Tibial nerve (tissue), 4 donors: ENCODE data around the gene NOL8. TPM values are rescaled to one million over a fixed set of nuclear protein-coding genes. Genes with fewer than 3 reads are reported as not detected.

Source experiments
- DNase-seq, 2 donors: peaks; one replicate each; pipeline ENCODE4 v3.0.0-alpha.2; 2019; ENCODE audit warnings: low spot score in 2 of 2
- H3K27ac ChIP-seq, 4 donors: fragments of 200-600 bp; sonication (generic) in 3 of 4; one replicate each; pipeline ENCODE4 v1.5.1; 2017 to 2019; ENCODE audit warnings: mild to moderate bottlenecking in 1 of 4
- H3K27me3 ChIP-seq, 2 donors: fragments of 200-600 bp; sonication (generic) in 1 of 2; one replicate each; pipeline versions ENCODE4 v1.5.1 to v1.6.0; 2017 to 2019
- H3K36me3 ChIP-seq, 3 donors: fragments of 200-600 bp; sonication (generic); one replicate each; pipeline ENCODE4 v1.5.1; 2018 to 2019
- H3K4me1 ChIP-seq, 4 donors: fragments of 200-600 bp; sonication (generic) in 3 of 4; one replicate each; pipeline ENCODE4 v1.5.1; 2017 to 2019
- H3K4me3 ChIP-seq, 4 donors: fragments of 200-600 bp; sonication (generic) in 3 of 4; one replicate each; pipeline ENCODE4 v1.5.1; 2017 to 2019; ENCODE audit warnings: mild to moderate bottlenecking in 1 of 4, moderate library complexity in 1 of 4
- H3K9me3 ChIP-seq, 4 donors: fragments of 200-600 bp; sonication (generic) in 3 of 4; one replicate each; pipeline ENCODE4 v1.5.1; 2017 to 2019
- CTCF ChIP-seq, 5 experiments: fragments of 200-600 bp in 3 of 5; fragments of 450-650 bp in 2 of 5; sonication (generic) in 3 of 5; IDR thresholded peaks; one replicate each; pipeline ENCODE4 v1.5.1; 2016 to 2019; ENCODE audit warnings: antibody characterized with exemption in 5 of 5, mild to moderate bottlenecking in 3 of 5, moderate library complexity in 2 of 5
- EP300 ChIP-seq, 2 donors: sonication (generic); formaldehyde crosslinking; IDR thresholded peaks; one replicate each; pipeline ENCODE4 v1.6.1; 2017; ENCODE audit warnings: antibody characterized with exemption in 2 of 2, mild to moderate bottlenecking in 1 of 2
- POLR2A ChIP-seq, 2 donors: fragments of 450-650 bp; IDR thresholded peaks; one replicate each; pipeline ENCODE4 v1.6.1; 2017; ENCODE audit warnings: antibody characterized with exemption in 2 of 2, mild to moderate bottlenecking in 2 of 2, moderate library complexity in 2 of 2
- WGBS, 2 donors: methylation state at CpG; one replicate each; pipeline ENCODE4 v1.1.5; 2018; 5-methylcytosine and 5-hydroxymethylcytosine counted together
- total RNA-seq, 4 donors: library from RNA; depleted of rRNA; stranded (reverse); fragments of >200 nt; gene quantifications; one replicate each; pipeline ENCODE4 v1.1.0, GENCODE V29; 2016

Gene NOL8
- total RNA-seq, 4 donors from 2014 or later: 25.1 to 45.6 (median 31.4) TPM

- H3K27me3 ChIP-seq: no peaks in the 10 kb centered on the region
- DNase-seq: no peak
- H3K27ac ChIP-seq: peak overlapping the region in 2 of 4 donors; percentile 18 to 44
- no peak overlapping the region for H3K4me3 ChIP-seq
- TF ChIP-seq EP300 (IDR thresholded peaks at IDR 0.05) (no peak), CTCF (IDR thresholded peaks at IDR 0.05) (no peak), POLR2A (IDR thresholded peaks at IDR 0.05) (no peak)
- H3K9me3 ChIP-seq: peaks cover 0 to 40% (median 8%) of the 10 kb centered on the region in 4 donors
- 85 to 89% methylated on average over 6 of the region's 6 CpGs for WGBS, 2 donors
- H3K36me3 ChIP-seq: peaks cover 0 to 16% (median 0%) of the 10 kb centered on the region in 3 donors
- H3K4me1 ChIP-seq: peaks cover 0 to 17% (median 6%) of the 10 kb centered on the region in 4 donors
Observed at GRCh38 chr9:92353051-92353450, 27.9 kb upstream of the NOL8 start.

- Histone ChIP-seq H3K9me3 (peaks cover 0 to 18% (median 4%) of the 10 kb centered on the region in 4 donors), H3K27ac (peak overlapping the region; percentile 21 to 84 (median 61)), H3K27me3 (no peaks in the 10 kb centered on the region), H3K36me3 (no peaks in the 10 kb centered on the region), H3K4me1 (peaks cover 0 to 17% (median 6%) of the 10 kb centered on the region in 4 donors), H3K4me3 (no peak overlapping the region)
- TF ChIP-seq POLR2A (IDR thresholded peaks at IDR 0.05): no peak
- no peak for TF ChIP-seq CTCF (IDR thresholded peaks at IDR 0.05)
- TF ChIP-seq EP300 (IDR thresholded peaks at IDR 0.05): no peak
- DNase-seq: no peak
Observed at GRCh38 chr9:92350740-92351133, 25.6 kb upstream of the NOL8 start.

- H3K36me3 ChIP-seq: no peaks in the 10 kb centered on the region
Observed at GRCh38 chr9:92349771-92350739, 24.9 kb upstream of the NOL8 start.

GRCh38 chr9:92345582-92345981, 20.4 kb upstream of the NOL8 start:
- no peaks in the 10 kb centered on the region for H3K27me3 ChIP-seq
- H3K4me1 ChIP-seq: peaks cover 0 to 12% (median 4%) of the 10 kb centered on the region in 4 donors
- peaks cover 0 to 10% (median 0%) of the 10 kb centered on the region in 3 donors for H3K36me3 ChIP-seq
- H3K4me3 ChIP-seq: no peak overlapping the region
- H3K27ac ChIP-seq: no peak overlapping the region
- H3K9me3 ChIP-seq: no peaks in the 10 kb centered on the region
- no peak for DNase-seq
- no peak for TF ChIP-seq CTCF (IDR thresholded peaks at IDR 0.05)
- no peak for TF ChIP-seq EP300 (IDR thresholded peaks at IDR 0.05)
- no peak for TF ChIP-seq POLR2A (IDR thresholded peaks at IDR 0.05)

More at GRCh38 chr9:92349771-92350739, 24.9 kb upstream of the NOL8 start:
- 15 to 19% methylated on average over 7 of the region's 7 CpGs for WGBS, 2 donors
- TF ChIP-seq POLR2A (IDR thresholded peaks at IDR 0.05) (no peak), CTCF (IDR thresholded peaks at IDR 0.05) (no peak), EP300 (IDR thresholded peaks at IDR 0.05) (peak in 1 of 2 donors; percentile 38)
- Histone ChIP-seq H3K9me3 (peaks cover 0 to 11% (median 3%) of the 10 kb centered on the region in 4 donors), H3K27ac (peak overlapping the region; percentile 21 to 84 (median 61)), H3K4me3 (no peak overlapping the region), H3K27me3 (no peaks in the 10 kb centered on the region), H3K4me1 (peaks cover 0 to 17% (median 6%) of the 10 kb centered on the region in 4 donors)
- no peak for DNase-seq
